Measurements from ENCODE around the gene GRIK5.

Gene GRIK5

DNA sequence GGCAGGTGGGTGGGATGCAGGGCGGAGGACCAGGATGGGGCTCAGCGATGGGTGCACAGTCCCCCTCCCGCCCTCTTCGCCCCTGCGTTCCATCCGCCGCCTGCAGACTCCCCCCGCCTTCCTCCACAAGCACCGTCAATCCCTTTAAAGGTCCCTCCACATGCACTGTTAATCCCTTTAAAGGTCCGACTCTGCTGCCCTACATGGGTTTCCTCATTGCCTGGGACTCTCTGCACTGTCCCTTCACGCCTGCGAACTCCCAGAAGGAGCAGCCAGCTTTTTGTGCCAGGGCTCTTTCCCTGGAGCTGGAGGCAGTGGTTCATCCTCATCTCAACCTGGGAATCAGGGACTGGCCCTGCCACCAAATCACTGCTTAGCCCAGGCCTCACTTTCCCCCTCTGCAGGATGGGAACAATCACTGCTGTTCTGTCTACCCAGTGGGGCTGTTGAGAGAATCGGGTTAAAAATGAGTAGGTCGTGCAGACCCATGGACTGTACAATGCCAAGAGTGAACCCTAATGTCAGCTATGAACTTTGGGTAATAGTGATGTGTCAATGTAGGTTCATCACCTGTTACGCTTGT is 26.3 kb upstream of the GRIK5 start:
- CTCF ChIA-PET, result interaction anchor here (0.5 to 4.7 kb wide), 8 partner anchors 9 to 342 kb away, joined by 3 to 39 read pairs (median 4); no protein-coding TSS in a partner anchor
- POLR2A ChIA-PET, result interaction anchor here (1.0 kb wide), 2 partner anchors 11 to 20 kb away, joined by 3 to 5 read pairs; partner anchors contain the start of gene ZNF574

DNA sequence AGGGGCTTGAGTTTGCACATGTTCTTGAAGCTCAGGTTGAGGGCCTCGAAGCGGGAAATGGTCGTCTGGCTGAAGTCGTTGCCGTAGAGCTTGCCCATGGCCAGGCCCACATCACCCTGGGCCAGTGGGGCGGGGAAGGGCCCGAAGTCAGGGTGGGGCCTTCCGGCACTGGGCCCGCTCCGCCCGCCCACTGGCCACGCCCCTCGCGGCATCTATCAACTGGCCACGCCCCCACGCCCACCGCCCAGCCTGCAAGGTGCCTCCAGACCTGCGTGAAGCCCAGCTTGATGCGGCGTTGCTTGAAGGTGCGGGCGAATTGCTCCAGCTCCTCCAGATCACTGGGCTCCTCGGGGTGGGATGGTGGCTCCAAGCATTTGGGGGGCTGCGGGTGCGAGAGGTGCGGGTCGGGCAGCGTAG is 25.8 kb upstream of the GRIK5 start:
- no peaks in the 10 kb centered on the region; a peak in 1 of 3 replicates for H3K36me3 ChIP-seq (ENCODE audit: control insufficient read depth in 2 of 2, insufficient read depth in 1 of 2, low read length in 2 of 2)
- H3K9me3 ChIP-seq (ENCODE audit: control insufficient read depth, insufficient read depth, low read depth, low read length), result no peaks in the 10 kb centered on the region
- no peak overlapping the region for H3K27ac ChIP-seq (ENCODE audit: extremely low read depth, low read depth, low read length)
- H3K4me1 ChIP-seq (ENCODE audit: control insufficient read depth, insufficient read depth, low read length), result no peaks in the 10 kb centered on the region
- CTCF ChIA-PET, result interaction anchor here (1.4 to 4.7 kb wide), 4 partner anchors 11 to 343 kb away, joined by 4 to 39 read pairs (median 6); no protein-coding TSS in a partner anchor
- POLR2A ChIA-PET, result interaction anchor here (0.8 to 1.0 kb wide), 3 partner anchors 11 to 80 kb away, joined by 3 to 6 read pairs (median 5); partner anchors contain the start of gene ZNF574
- H3K4me3 ChIP-seq (ENCODE audit: low read depth, low read length), result no peak overlapping the region
- TF ChIP-seq ZFHX2 (tag by site-specific recombination; conservative IDR thresholded peaks at IDR 0.05) (0 out of 2 replicates have a peak, but pooled peaks have one; percentile 15), ZNF239 (tag by site-specific recombination; IDR thresholded peaks at IDR 0.05) (no peak), ZNF223 (tag by site-specific recombination; IDR thresholded peaks at IDR 0.05) (no peak), ZNF426 (tag by site-specific recombination; IDR thresholded peaks at IDR 0.05) (no peak), ZNF707 (tag by site-specific recombination; IDR thresholded peaks at IDR 0.05) (no peak), MYNN (tag by site-specific recombination; IDR thresholded peaks at IDR 0.05; ENCODE audit: borderline replicate concordance) (no peak), ZNF610 (tag by site-specific recombination; IDR thresholded peaks at IDR 0.05; ENCODE audit: borderline replicate concordance) (no peak), SCRT1 (tag by site-specific recombination; IDR thresholded peaks at IDR 0.05; ENCODE audit: borderline replicate concordance) (no peak), ZNF354C (tag by site-specific recombination; IDR thresholded peaks at IDR 0.05; ENCODE audit: borderline replicate concordance, low read depth) (no peak), WT1 (tag by site-specific recombination; IDR thresholded peaks at IDR 0.05) (no peak), KLF1 (tag by site-specific recombination; IDR thresholded peaks at IDR 0.05) (peak; percentile 97), ZNF16 (tag by site-specific recombination; IDR thresholded peaks at IDR 0.05; ENCODE audit: low read depth) (no peak), ZNF530 (tag by site-specific recombination; IDR thresholded peaks at IDR 0.05; ENCODE audit: low read depth) (no peak), ZNF138 (tag by site-specific recombination; IDR thresholded peaks at IDR 0.05; ENCODE audit: borderline replicate concordance) (no peak), ZNF48 (tag by site-specific recombination; IDR thresholded peaks at IDR 0.05) (no peak), EGR2 (tag by site-specific recombination; IDR thresholded peaks at IDR 0.05; ENCODE audit: low read depth) (peak; percentile 41; the same call in 1 of the 2 replicates), KLF8 (tag by site-specific recombination; IDR thresholded peaks at IDR 0.05) (peak; percentile 37; the same call in 1 of the 2 replicates), ZNF624 (tag by site-specific recombination; IDR thresholded peaks at IDR 0.05) (no peak), KLF7 (tag by site-specific recombination; IDR thresholded peaks at IDR 0.05; ENCODE audit: borderline replicate concordance) (no peak), MEIS1 (CRISPR knock-in tag; IDR thresholded peaks at IDR 0.05; ENCODE audit: borderline replicate concordance) (no peak), SP2 (tag by site-specific recombination; IDR thresholded peaks at IDR 0.05) (no peak)
- TF ChIP-seq, protein P1, sequence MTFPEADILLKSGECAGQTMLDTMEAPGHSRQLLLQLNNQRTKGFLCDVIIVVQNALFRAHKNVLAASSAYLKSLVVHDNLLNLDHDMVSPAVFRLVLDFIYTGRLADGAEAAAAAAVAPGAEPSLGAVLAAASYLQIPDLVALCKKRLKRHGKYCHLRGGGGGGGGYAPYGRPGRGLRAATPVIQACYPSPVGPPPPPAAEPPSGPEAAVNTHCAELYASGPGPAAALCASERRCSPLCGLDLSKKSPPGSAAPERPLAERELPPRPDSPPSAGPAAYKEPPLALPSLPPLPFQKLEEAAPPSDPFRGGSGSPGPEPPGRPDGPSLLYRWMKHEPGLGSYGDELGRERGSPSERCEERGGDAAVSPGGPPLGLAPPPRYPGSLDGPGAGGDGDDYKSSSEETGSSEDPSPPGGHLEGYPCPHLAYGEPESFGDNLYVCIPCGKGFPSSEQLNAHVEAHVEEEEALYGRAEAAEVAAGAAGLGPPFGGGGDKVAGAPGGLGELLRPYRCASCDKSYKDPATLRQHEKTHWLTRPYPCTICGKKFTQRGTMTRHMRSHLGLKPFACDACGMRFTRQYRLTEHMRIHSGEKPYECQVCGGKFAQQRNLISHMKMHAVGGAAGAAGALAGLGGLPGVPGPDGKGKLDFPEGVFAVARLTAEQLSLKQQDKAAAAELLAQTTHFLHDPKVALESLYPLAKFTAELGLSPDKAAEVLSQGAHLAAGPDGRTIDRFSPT (tag by site-specific recombination; IDR thresholded peaks at IDR 0.05), result no peak
- TF ChIP-seq, protein P2, sequence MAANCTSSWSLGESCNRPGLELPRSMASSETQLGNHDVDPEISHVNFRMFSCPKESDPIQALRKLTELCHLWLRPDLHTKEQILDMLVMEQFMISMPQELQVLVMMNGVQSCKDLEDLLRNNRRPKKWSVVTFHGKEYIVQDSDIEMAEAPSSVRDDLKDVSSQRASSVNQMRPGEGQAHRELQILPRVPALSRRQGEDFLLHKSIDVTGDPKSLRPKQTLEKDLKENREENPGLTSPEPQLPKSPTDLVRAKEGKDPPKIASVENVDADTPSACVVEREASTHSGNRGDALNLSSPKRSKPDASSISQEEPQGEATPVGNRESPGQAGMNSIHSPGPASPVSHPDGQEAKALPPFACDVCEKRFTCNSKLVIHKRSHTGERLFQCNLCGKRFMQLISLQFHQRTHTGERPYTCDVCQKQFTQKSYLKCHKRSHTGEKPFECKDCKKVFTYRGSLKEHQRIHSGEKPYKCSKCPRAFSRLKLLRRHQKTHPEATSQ (tag by site-specific recombination; IDR thresholded peaks at IDR 0.05), result no peak
- TF ChIP-seq, protein P3, sequence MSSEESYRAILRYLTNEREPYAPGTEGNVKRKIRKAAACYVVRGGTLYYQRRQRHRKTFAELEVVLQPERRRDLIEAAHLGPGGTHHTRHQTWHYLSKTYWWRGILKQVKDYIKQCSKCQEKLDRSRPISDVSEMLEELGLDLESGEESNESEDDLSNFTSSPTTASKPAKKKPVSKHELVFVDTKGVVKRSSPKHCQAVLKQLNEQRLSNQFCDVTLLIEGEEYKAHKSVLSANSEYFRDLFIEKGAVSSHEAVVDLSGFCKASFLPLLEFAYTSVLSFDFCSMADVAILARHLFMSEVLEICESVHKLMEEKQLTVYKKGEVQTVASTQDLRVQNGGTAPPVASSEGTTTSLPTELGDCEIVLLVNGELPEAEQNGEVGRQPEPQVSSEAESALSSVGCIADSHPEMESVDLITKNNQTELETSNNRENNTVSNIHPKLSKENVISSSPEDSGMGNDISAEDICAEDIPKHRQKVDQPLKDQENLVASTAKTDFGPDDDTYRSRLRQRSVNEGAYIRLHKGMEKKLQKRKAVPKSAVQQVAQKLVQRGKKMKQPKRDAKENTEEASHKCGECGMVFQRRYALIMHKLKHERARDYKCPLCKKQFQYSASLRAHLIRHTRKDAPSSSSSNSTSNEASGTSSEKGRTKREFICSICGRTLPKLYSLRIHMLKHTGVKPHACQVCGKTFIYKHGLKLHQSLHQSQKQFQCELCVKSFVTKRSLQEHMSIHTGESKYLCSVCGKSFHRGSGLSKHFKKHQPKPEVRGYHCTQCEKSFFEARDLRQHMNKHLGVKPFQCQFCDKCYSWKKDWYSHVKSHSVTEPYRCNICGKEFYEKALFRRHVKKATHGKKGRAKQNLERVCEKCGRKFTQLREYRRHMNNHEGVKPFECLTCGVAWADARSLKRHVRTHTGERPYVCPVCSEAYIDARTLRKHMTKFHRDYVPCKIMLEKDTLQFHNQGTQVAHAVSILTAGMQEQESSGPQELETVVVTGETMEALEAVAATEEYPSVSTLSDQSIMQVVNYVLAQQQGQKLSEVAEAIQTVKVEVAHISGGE (tag by site-specific recombination; conservative IDR thresholded peaks at IDR 0.05; ENCODE audit: low read depth), result no peak

More for the DNA sequence above, 26.3 kb upstream of the GRIK5 start:
- H3K4me1 ChIP-seq (ENCODE audit: control insufficient read depth, insufficient read depth, low read length), result no peaks in the 10 kb centered on the region
- H3K4me3 ChIP-seq (ENCODE audit: low read depth, low read length), result no peak overlapping the region
- H3K9me3 ChIP-seq (ENCODE audit: control insufficient read depth, insufficient read depth, low read depth, low read length), result no peaks in the 10 kb centered on the region
- no peaks in the 10 kb centered on the region; a peak in 1 of 3 replicates for H3K36me3 ChIP-seq (ENCODE audit: control insufficient read depth in 2 of 2, insufficient read depth in 1 of 2, low read length in 2 of 2)
- TF ChIP-seq SCRT2 (tag by site-specific recombination; IDR thresholded peaks at IDR 0.05) (peak; percentile 40; the same call in 1 of the 2 replicates), GFI1B (tag by site-specific recombination; IDR thresholded peaks at IDR 0.05) (0 out of 2 replicates have a peak, but pooled peaks have one; percentile 26)
- TF ChIP-seq, protein P4, sequence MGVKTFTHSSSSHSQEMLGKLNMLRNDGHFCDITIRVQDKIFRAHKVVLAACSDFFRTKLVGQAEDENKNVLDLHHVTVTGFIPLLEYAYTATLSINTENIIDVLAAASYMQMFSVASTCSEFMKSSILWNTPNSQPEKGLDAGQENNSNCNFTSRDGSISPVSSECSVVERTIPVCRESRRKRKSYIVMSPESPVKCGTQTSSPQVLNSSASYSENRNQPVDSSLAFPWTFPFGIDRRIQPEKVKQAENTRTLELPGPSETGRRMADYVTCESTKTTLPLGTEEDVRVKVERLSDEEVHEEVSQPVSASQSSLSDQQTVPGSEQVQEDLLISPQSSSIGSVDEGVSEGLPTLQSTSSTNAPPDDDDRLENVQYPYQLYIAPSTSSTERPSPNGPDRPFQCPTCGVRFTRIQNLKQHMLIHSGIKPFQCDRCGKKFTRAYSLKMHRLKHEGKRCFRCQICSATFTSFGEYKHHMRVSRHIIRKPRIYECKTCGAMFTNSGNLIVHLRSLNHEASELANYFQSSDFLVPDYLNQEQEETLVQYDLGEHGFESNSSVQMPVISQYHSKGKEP (tag by site-specific recombination; IDR thresholded peaks at IDR 0.05), result no peak
- H3K27ac ChIP-seq (ENCODE audit: extremely low read depth, low read depth, low read length), result no peak overlapping the region
